ENCODE data around the gene MICAL3. TPM values are rescaled to one million over a fixed set of nuclear protein-coding genes. Genes with fewer than 3 reads are reported as not detected.

MICAL3 gene
- polyA plus RNA-seq, 5 donors: 40.9 to 64.0 (median 52.8) TPM

DNA sequence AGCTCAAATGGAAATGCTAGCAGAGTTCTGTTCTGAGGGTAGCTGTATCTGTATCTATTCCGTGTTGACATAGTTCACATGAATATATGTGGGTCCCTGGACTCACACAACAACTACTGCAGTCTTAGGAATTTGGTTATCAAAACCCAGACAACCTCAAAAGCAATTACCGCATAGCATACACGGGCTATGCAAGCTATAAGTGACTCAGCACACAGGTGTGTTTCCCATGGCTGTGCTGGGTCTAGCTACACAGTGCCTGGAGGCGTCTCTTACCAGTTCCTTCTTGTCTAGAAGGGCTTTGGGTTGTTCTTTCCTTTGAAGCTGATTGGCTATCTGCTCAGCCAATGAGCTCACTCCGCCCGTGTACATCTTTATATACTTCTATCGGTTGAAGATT is 151.9 kb downstream of the MICAL3 start:
- no peak for DNase-seq

DNA sequence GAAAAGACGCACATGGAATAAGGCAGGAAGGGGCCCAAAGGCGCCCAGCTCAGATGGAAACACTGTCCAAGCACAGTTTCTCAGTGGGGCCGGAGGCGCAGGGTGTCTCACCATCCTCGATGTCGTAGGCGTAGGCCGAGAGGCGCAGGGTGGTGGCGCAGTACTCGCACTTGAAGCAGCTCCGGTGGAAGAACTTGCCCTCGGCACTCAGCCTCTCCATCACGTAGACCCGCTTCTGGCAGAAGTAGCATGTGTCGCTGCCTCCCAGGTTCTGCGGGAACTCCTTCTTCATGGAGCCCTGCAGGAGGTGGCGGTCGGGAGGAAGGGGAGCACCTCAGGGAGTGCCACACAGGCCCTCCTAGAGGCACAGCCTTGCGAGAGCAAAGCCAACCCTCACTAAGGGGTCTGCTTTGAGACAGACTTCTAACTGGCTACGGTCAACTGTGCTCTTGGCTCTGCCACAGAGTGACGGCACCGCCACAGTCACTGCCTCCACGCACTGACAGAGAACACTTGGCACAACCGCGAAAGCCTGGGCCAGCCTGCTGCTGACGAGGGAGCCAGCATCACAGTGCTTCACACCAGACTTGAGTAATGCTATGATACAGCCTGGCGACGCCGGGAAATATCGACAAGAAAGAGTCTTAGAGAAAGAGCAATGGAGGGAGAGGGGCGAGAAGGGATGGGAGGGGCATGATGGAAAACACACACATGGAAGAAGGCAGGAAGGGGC is 152.5 kb downstream of the MICAL3 start:
- DNase-seq: no peak

DNA sequence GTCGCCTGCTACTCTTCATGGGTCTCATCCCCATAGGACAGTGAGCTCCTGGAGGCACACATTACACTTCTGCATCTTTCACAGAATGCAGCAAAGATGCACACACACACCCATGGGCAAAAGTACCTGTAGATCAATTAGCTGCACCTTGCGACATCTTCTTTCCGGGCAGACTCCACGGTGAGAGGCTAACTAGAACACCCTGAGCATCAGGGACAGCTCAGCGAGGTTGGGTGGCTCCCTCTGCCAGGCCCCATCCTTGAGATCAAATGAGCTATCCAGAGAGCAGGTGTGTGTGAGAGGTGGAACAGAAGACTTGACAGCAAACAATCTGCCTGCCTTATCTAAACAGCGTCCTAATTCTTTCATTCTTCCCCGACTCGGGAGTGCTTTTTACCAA is 154.0 kb downstream of the MICAL3 start:
- no peak for DNase-seq

DNA sequence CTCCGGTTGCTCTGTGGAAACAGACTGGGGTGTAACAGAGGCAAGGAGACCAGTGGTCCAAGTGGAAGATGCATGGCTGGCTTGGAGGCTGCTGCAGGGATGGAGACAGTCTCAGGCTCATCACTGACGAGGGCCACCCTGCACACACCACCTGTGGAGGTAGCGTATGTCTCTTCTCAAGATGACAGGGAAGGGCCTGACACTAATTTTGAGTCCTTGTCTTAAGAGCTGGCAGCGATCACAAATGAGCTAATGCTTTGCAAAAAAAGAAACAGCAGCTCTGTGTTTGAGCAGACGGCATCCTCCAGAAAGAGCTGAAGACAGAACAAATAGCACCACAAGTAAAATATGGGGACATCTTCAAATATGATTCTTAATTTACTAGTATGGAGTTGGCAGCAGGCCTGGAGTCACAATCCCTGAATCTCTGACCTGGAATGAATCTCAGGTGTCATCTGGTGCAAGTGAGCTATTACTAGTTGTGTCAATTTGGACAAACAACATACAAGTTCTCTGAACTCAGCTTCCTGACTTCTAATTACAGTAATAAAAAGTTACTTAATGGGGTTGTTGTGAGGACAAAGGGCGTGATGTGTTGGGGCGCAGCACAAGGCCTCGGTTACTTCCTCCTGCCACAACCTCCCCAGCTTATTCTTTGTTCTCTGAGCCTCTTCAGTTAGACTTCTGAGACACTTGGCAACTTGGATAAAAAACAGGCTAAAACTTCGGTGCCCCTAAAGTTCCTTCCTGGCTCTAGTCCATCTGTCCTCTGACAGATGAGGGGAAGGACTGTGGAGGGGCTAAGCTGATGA is 154.9 kb downstream of the MICAL3 start:
- no peak for DNase-seq

DNA sequence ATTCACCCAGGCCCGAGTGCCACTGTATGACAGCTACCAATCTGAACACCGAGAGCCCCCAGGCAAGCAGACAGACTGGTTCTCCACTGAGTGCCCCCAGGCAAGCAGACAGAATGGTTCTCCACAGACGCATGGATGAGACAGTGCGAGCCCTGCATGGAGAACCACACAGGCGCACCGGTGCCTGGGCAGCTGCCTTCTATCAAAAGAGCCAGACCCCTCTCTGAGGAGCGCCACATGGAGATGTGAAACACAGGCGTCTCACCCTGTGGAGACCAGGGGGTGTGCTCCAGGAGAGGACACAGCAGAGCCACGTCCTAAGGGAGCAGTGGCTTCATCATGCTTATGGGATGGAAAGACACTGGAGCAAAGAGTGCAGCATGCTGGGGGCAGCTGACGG is 155.6 kb downstream of the MICAL3 start:
- DNase-seq: no peak

DNA sequence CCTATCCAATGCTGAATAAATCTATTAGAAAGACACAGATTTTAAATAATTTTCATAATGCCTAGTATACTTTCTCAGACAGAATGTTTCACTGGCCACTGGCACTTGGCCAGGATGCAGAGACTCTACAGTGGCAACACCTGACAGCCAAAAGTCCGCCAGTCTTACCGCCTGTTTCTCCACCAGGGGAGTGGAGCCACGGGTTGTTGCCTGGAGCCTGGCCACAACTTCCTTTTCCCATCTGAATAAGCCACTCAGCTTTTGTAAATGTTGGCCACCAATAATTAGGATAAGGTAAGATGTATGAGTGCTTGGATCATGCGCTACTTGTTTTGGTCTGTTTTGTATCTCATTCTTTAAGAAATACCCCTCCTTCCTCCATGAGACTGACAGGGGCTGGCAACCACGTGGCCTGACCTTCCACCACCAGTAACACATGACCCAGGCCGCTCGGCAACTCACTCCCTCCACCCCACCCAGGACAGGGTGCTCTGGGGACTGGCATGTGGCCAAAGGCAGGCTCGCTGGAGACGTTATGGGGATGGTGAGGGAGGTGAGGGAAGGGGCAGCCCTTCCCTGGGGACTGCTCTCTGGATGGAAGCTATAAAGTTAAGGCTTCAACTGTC is 157.1 kb downstream of the MICAL3 start:
- DNase-seq: no peak

DNA sequence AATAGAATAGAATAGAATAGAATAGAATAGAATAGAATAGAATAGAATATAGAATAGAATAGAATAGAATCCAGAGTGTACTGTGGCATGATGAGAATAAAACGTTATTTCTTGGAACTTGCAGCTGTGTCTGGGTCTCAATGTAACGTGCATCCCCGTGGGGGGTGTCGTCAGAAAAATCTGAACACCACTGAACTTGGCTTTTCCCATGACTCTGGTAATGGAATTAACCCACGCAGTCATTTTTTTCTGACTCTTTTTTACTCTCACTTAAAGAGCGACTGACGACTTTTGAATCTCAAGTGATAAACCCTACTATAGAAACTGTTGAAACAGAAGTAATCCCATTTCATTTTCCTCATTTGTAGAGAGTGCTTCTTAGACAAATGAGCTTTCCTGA is 157.7 kb downstream of the MICAL3 start:
- no peak for DNase-seq

DNA sequence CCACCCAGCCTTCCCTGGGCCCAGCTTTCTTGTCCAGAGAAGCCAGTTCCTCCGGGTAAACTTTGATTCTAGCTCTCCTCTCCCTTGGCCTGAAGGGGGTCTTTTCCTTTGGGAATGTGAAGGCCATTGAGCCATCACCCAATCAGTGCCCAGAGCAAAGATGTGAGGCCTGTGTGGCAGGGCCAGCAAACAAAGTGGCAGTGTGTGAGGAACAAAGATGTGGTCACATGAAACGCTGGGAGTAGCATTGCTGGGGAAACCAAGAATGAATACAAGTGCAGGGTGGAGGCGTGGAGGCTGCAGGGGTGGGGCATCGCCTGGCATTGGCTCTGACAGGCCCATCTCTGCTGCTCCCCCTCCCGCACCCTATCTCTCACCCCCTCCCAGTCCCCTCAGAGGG is 158.2 kb downstream of the MICAL3 start:
- DNase-seq: no peak

DNA sequence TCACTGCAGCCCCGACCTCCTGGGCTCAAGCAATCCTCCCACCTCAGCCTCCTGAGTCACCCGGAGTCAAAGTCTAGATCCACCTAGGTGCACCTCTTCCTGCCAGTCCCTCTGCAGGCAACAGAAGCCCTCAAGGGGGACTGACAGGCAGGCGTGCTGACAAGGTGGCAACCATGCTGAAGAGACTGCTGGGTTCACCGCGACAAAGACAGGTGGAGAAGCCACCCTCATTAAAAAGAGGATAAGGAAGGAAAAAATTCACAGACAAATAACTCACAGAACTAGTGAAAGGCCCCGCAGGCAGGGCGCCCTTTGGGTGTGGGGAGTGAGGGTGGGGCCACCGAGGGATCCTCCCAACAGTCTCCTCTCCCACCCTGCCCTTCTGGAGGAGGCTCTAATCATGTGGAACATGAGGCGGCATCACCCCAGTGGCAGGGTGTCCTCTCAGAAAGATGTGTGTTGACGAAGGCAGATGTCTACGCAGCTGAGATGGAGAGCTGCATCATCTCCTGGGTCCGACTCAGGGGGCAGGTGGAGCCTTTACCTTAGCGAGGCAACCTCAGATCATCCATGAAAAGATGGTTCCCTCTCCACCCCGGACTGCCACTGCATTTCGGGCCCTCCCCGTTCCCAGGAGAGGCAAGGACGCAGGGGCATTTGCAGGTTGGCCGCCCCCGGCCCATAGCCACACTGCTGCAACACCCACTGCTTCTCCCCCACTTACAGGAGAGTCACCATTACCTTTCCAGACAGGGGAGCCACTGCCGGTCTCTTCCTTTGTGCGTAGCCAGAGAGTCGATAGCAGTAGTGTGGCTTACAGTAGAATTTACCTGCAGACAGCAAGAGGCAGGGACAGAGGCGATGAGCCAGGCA is 158.9 kb downstream of the MICAL3 start:
- no peak for DNase-seq

DNA sequence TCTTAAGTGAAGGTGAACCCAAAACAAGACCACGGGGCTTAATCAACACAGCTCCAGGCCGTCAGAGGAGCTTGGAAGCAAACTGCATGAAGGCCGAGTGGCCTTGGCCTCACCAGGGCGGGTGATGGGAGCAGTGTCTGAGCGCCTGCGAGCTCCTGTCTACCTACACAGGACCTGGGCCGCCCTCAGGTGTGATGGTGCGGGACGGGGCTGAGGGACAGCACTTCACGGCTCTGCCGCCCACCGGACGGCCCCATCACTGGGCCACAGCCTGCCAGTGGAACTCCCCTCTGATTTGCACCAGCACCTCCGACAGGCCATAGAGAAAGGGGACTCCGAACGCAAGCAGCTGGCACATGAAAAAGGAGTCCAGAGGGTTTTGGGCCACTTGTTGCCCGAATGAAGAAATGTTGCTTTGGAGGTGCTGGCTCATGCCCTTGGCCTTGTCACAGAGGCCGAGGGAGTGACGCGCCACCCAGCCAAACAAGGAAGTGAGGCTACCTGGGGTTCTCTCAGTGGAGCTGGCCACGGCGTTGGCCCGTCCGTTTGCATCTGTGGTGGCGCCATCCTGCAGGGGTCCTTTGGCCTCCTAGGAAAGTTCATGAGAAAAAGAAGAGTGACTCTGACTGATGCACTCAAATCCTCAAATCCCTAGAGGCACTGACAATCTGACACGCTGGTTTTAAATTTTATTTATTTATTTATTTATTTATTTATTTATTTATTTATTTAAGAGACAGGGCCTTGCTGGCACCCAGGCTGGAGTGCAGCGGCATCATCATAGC is 159.8 kb downstream of the MICAL3 start:
- no peak for DNase-seq

DNA sequence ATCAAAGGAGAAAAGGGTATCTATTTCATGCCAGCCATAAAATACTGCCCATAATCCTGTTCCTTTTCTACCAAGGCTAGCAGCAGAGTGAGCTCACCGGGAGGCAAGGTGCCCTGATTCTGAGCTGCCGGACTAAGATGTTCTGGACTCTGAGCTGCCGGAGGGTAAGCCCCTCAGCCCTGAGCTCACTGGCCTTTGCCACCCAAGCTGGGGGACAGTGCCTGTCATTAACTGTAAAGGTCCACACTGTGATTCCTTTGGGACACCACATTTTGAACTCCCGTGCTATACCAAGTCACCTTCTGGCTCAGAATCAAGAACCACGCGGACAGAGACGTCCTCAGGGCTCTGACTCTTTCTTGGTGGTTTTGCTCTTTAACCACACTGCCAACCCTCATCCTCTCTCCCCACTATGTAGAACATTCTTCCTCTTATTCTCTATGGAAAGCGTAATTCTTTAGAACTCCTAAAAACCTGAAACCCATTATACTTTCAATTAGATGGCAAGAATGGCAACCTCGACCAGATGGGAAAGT is 161.6 kb downstream of the MICAL3 start:
- no peak for DNase-seq

DNA sequence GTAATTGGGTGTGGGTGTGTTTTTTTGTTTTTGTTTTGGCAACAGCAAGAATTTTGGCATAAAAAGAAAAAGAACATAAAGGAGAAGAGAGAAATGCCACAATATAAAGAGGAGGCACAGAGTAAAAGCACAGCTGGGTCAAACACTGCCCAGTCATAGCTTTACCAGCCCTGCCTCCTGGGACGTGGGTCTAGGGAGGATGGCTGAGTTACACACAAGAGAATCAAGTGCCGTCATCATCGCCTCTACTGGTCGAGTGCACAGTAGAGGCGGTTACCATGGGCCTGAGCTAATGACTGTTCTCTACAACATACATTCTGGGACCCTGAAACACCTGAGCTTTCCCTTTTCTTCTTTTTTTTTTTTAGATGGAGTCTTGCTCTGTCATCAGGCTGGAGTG is 162.5 kb downstream of the MICAL3 start:
- DNase-seq: no peak

DNA sequence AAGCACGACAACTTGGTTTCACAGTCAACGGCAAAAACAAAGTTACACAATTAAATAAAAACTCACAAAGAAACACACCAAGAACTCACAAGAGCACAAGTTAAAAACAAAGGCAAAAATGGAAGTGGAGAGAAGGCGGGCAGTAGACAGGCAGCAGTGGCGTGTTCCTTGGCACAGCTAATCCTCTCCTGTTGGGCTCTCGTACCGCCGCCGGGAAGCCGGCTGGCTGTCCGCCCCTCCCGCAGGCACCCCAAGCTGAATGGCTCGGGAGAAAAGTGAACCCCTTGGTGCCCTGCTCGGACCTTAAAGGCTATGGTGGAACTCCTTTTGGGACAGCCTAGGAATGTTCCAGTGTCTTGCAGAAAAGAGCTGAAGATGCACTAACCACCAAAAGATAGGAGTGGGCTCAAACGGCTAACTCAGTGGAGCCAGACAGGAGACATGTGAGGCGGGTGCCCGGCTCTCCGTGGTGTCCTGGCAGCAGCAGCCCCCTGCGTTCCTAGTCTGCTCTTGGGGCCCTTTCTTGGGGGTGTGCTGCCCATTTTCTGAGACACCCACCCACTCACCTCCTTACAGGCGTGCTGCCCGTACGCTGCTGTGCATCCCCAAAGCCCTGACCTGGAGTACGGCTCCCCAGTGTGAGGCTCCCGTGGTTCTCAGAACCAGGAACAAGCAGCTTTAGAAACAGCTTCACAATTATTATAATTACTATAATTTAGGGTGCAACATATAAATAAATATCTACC is 164.0 kb downstream of the MICAL3 start:
- DNase-seq: no peak

DNA sequence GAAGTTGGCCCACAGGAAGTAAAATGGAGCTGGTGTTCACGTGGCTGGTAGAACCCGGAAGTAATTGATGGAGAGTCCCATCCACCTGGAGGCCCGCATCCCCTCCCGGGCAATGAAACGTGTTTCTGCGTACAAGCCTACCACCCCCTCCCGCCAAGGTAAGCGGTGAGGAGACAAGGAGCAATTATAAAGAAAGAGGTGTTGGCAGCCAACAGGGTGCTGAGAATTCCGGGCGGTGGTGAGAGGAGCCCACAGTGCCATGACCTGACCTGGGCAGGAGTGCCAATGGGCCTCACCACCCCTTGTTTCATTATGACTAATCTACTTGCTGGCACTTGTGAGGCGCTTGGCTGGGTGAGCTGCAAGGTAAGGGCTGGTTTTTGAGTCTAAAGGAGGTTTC is 166.3 kb downstream of the MICAL3 start:
- no peak for DNase-seq

DNA sequence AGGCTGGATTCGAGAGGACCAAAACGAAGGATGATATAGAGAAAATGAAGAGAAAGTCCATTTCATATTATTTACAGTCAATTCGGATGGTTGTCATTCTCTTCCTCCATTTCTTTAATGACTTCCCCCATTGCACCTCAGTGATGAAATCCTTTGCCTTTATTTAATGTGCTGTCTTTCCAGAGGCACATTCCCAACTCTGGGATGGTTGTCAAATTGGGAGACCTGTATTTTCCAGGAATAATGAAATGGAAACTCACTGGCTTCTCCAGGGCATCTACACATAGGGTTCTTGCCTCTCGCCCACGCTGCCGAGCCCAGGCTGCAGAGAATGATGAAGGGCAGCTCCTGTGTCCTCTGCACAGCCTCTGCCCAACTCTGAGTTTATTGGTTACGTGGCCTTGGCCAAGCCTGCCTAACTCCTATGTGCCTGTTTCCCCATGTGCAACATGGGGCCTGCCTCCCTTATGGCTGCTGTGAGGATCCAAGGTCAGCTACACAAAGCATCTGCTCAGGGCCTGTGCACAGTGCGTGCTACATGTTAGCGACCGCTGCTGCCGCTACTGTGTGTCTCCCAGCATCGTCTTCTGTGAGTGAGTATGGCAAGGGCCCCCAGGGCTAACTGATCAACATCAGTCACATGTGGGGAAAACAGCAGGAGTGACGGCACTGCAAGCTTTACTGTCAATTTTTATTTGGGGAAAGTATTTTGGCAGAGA is 168.6 kb downstream of the MICAL3 start:
- no peak for DNase-seq

DNA sequence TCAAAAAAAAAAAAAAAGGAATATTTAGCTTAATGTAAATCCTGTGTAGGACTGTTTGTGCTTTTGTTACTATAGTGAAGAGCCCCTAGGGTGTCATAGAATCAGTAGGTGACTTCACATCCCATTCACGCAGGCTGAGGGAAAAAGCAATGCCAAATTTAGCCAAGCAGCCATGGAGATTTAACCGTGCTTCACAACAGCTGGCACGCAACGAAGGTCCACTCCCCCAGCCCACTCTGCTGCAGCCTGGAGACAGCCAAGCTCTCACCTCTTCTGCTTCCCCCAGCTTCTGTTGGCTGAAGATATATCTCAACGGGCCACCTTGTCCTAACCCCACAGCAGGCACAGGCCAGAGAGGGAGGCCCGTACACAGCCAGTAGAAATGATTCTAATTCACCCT is 171.3 kb downstream of the MICAL3 start:
- DNase-seq: no peak

DNA sequence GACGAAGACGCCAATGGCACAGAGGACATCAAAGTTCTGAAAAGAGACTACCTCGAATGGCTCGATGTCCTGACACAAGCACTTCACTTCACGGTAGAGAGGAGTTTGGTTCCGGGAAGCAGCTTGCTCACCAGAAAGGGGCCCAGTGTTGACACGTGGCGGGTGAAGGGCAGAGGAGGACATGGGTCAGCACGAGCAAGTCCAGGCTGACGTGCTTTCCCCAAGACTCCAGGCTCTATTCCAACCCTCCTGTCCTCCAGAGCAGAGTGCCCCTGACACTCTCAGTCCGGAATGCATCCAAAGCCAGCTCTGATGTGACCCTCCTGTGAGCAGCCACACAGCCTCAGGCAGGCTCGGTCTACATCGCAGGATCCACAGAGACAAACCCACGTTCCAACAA is 172.6 kb downstream of the MICAL3 start:
- DNase-seq: no peak

DNA sequence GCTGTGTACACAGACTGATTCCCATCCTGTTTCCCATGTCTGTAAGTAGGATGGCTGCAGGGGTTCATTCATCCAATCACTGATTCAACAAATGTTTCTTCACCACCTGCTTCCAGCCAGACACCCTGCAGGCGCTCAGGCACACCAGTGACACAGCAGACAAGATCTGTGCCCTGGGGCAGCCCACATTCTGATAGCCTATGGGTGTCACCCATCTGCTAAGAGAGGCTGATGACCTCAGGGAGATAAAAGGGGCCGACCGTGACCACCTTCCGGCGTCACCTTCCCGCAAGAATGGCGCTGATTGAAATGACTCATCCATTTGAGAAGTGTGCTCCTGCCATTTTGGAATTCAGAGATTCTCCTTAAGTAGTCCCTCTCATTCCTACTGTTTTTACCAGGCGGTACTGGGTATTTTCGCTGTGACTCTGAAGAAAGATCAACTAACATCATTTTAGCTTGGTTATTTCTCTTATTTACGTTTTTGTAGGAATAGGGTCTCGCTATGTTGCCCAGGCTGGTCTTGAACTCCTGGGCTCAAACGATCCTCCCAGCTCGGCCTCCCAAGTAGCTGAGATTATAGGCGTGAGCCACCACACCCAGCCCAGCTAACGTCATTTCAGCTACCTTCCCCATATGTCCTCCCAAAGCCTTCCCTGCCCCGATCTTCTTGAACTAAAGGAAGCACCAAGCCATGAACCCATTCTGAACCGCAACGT is 176.8 kb downstream of the MICAL3 start:
- no peak for DNase-seq

Measured in right lung (tissue), 5 donors.